ENCODE results near the gene GINM1.

The GINM1 gene

DNA sequence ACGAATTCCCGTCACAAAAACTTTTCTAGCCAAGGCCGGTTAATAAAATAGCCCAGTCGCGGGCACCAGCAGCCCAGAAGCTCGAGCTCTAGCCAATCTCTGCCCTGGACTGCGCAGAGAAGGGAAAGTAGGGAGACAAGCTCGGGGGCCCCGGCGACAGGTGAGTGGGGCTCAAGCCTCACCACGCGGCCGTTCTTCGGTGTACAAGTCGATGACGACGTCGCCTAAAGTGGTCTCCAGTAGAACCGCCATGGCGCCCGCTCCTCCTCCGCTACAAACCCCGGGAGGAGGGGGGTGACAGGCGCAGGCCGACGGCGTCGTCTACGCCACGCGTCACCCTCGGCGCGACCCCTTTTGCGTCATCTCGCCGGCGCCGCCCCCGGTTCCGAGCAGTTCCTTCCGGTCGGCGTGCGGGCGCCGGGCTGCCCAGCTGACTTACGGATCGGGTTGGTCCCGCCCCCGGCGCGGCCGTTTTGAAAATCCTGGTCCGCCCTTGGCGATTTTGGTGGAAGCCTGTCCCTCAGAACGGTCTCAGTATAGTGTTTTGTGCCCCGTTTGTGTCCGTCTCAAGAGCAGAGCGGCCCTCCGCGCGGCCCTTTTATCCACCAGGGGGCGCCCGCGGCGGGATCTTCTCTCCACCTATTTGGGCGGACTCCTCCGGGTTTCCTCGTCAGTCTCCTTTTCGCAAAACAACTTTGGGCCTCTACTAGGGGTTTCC lies 20.3 kb upstream of the GINM1 start, which contains the start of gene PPIL4:
Gene PPIL4, minus strand, starts transcription at position 290 of the 718 bp plus-strand sequence. Its CDS starts 38 bp downstream, at position 252.
- TF ChIP-seq CTCF (IDR thresholded peaks at IDR 0.05; ENCODE audit: insufficient read depth, missing control alignments) = peak; percentile 65
- DNase-seq (ENCODE audit: insufficient read length, low spot score) (peak; percentile 41), FAIRE-seq (no peak)

DNA sequence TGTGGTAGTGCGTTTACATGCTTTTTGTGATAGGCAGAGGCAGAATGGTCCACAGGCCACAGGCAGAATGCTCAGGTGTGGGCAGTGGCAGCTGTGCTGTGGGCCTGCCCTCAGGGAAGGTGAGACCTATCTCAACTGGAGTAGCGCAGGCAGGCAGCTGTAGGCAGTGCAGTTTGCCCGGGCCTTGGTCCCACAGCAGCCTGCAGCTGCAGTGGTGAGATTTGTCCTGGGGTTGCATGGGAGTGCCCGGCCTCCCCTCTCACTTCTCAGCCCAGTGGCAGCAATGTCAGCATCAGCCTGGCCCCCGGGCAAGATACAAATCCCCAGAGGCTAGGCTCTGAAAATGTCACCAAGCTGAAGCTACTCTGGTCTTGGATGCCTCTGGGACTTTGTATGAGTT lies 14.3 kb upstream of the GINM1 start:
- FAIRE-seq (no peak), DNase-seq (ENCODE audit: insufficient read length, low spot score) (no peak)
- no peak for TF ChIP-seq CTCF (IDR thresholded peaks at IDR 0.05; ENCODE audit: insufficient read depth, missing control alignments)

GRCh38 chr6:149558029-149558428 lies 8.1 kb upstream of the GINM1 start:
- DNase-seq (ENCODE audit: insufficient read length, low spot score) (no peak), FAIRE-seq (no peak)
- no peak for TF ChIP-seq CTCF (IDR thresholded peaks at IDR 0.05; ENCODE audit: insufficient read depth, missing control alignments)

DNA sequence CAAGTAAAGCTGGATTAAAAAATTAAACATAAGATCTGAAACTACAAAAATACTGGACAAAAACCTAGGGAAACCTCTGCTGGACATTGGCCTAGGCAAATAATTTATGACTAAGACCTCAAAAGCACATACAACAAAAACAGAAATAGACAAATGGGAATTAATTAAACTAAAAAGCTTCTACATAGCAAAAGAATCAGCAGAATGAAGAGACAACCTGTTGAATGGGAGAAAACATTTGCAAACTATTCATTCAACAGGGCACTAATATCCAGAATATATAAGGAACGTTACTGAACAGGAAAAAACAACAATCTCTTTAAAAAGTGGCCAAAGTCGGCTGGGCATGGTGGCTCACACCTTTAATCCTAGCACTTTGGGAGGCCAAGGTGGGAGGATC lies 6.8 kb upstream of the GINM1 start:
- FAIRE-seq (no peak), DNase-seq (ENCODE audit: insufficient read length, low spot score) (no peak)
- no peak for TF ChIP-seq CTCF (IDR thresholded peaks at IDR 0.05; ENCODE audit: insufficient read depth, missing control alignments)

DNA sequence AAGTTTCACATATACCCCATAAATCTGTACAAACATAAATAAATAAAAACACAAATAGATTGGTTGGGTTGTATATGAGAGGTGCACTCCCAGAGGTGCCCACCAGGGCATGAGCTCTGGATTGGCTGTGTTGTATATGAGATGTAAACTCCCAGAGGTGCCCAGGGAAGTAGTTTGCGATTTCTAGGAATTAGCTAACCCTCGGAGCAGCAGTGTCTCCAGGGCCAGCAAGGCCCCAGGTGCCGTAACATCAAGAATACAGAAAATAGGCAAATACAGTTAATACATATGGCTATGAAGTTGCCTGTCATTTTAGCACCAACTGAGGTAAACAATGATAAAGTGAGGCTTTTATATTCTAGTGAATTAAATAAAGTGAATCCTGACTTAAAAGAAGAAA lies 5.4 kb upstream of the GINM1 start:
- FAIRE-seq (no peak), DNase-seq (ENCODE audit: insufficient read length, low spot score) (no peak)
- TF ChIP-seq CTCF (IDR thresholded peaks at IDR 0.05; ENCODE audit: insufficient read depth, missing control alignments) = peak; percentile 8

- DNase-seq (ENCODE audit: insufficient read length, low spot score) (no peak), FAIRE-seq (no peak)
- no peak for TF ChIP-seq CTCF (IDR thresholded peaks at IDR 0.05; ENCODE audit: insufficient read depth, missing control alignments)
These were observed 2.8 kb upstream of the GINM1 start for GRCh38 chr6:149563203-149563927.

DNA sequence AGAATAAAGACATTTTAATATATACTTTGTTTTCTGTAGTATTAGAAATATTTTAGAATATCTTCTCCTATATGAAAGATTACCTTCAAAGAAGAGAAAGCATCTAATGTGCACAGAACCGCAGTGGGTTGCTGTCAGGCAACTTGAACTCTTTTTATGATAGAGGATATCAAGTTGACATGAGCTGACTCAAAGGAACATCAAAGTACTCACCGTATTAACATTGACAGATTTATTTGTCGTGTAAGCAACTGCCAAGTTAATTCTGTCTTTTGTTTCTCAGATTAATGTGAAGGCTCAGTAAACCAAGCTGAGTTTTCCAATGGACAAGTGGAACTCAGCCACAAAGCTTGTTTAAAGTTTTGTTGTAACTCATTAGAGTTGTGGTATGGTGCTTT lies 2.2 kb upstream of the GINM1 start:
- DNase-seq (ENCODE audit: insufficient read length, low spot score) = no peak
- TF ChIP-seq CTCF (IDR thresholded peaks at IDR 0.05; ENCODE audit: insufficient read depth, missing control alignments) = no peak
- FAIRE-seq = no peak

Measured in D721Med (cell line).